NCI-H69 (cell line): ENCODE measurements around the gene GCK.

Source experiments
- DNase-seq: peaks from one replicate; lab custom pipeline; 2025; lab: John Stamatoyannopoulos, UW

Gene GCK

GRCh38 chr7:44117801-44118429 is 71.3 kb downstream of the GCK start:
- no peak for DNase-seq

- DNase-seq: no peak
Measured at GRCh38 chr7:44116789-44117666, 72.2 kb downstream of the GCK start.

GRCh38 chr7:44116087-44116788 is 73.0 kb downstream of the GCK start:
- no peak for DNase-seq

GRCh38 chr7:44114586-44115310 is 74.5 kb downstream of the GCK start:
- no peak for DNase-seq

- no peak for DNase-seq
Measured at GRCh38 chr7:44113764-44114354, 75.4 kb downstream of the GCK start.

GRCh38 chr7:44112997-44113763 is 76.1 kb downstream of the GCK start:
- DNase-seq: no peak

GRCh38 chr7:44112231-44112996 is 76.8 kb downstream of the GCK start:
- DNase-seq: no peak

- no peak for DNase-seq
Measured at GRCh38 chr7:44111761-44112160, 77.5 kb downstream of the GCK start.

GRCh38 chr7:44110719-44111635 is 78.3 kb downstream of the GCK start:
- DNase-seq: no peak

- no peak for DNase-seq
Measured at GRCh38 chr7:44109991-44110390, 79.2 kb downstream of the GCK start.

- DNase-seq: no peak
Measured at GRCh38 chr7:44108768-44109750, 80.2 kb downstream of the GCK start.

GRCh38 chr7:44107961-44108767 is 81.1 kb downstream of the GCK start:
- DNase-seq: no peak

- DNase-seq: no peak
Measured at GRCh38 chr7:44107116-44107960, 81.9 kb downstream of the GCK start.

- DNase-seq: no peak
Measured at GRCh38 chr7:44106311-44107065, 82.8 kb downstream of the GCK start.

GRCh38 chr7:44105832-44106231 is 83.4 kb downstream of the GCK start:
- DNase-seq: no peak
